Effector memory CD4-positive, alpha-beta T cell (primary cell): ENCODE results near the gene ACKR2.
"Not testable (repeated sequence)": the region's sequence is repeated elsewhere in the genome, so short reads cannot be mapped to it uniquely, and the experiment has no call there.

Source experiments
- DNase-seq, 3 donors: peaks; one replicate each; pipeline ENCODE4 v3.0.0-alpha.2; 2020
- H3K27ac ChIP-seq: 2 replicates; pipeline ENCODE4 v1.7.0; 2013; ENCODE audit warnings: mild to moderate bottlenecking, low read length, moderate library complexity; ENCODE audit not compliant: insufficient read depth, poor library complexity, severe bottlenecking
- H3K27me3 ChIP-seq: replicated peaks from 2 replicates; pipeline ENCODE4 v1.7.0; 2013; ENCODE audit warnings: mild to moderate bottlenecking, low read length; ENCODE audit not compliant: insufficient read depth, control insufficient read depth, poor library complexity, severe bottlenecking
- H3K36me3 ChIP-seq: 2 replicates; pipeline ENCODE4 v1.7.0; 2013; ENCODE audit warnings: mild to moderate bottlenecking, low read length, moderate library complexity; ENCODE audit not compliant: control insufficient read depth, insufficient read depth
- H3K4me1 ChIP-seq: 2 replicates; pipeline ENCODE4 v1.7.0; 2013; ENCODE audit warnings: low read length, mild to moderate bottlenecking; ENCODE audit not compliant: control insufficient read depth, insufficient read depth, poor library complexity, severe bottlenecking
- H3K4me3 ChIP-seq: 2 replicates; pipeline ENCODE4 v1.7.0; 2013; ENCODE audit warnings: low read length, low read depth, mild to moderate bottlenecking; ENCODE audit not compliant: insufficient read depth, poor library complexity, severe bottlenecking
- H3K9me3 ChIP-seq: 2 replicates; pipeline ENCODE4 v1.7.0; 2013; ENCODE audit warnings: mild to moderate bottlenecking, low read length, moderate library complexity; ENCODE audit not compliant: control insufficient read depth

ACKR2 gene

GRCh38 chr3:42811118-42811883 lies 2.1 kb downstream of the ACKR2 start:
- not testable (repeated sequence) for H3K9me3 ChIP-seq, H3K27me3 ChIP-seq, H3K27ac ChIP-seq, H3K4me3 ChIP-seq, H3K36me3 ChIP-seq, DNase-seq, H3K4me1 ChIP-seq

- Histone ChIP-seq H3K27ac (no peak overlapping the region), H3K4me1 (no peaks in the 10 kb centered on the region), H3K4me3 (no peak overlapping the region), H3K27me3 (no peaks in the 10 kb centered on the region), H3K36me3 (no peaks in the 10 kb centered on the region), H3K9me3 (no peaks in the 10 kb centered on the region)
- no peak for DNase-seq
Observed at GRCh38 chr3:42814246-42814645, 5.0 kb downstream of the ACKR2 start.

GRCh38 chr3:42814914-42815507 lies 5.8 kb downstream of the ACKR2 start:
- H3K4me1 ChIP-seq: no peaks in the 10 kb centered on the region
- H3K36me3 ChIP-seq: no peaks in the 10 kb centered on the region
- H3K27me3 ChIP-seq: no peaks in the 10 kb centered on the region
- H3K9me3 ChIP-seq: no peaks in the 10 kb centered on the region
- H3K27ac ChIP-seq: no peak overlapping the region
- no peak for DNase-seq
- no peak overlapping the region for H3K4me3 ChIP-seq

DNA sequence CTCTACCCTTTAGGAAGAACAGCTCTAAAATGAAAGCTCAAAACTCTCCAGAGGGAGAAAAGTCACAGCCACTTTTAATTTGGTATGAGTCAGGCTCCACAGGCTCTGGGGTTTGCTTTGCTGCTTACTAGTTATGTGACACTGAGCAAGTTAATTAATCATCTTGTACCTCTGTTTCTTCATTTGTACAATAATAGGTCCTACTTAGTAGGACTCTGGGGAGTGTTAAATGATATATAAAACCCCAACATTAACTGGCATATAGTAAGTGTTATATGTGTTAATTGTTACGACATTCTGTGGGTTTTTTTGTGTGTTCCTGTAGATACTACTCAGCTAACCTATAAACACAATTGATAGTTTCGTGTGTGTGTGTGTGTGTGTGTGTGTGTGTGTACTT lies 6.6 kb downstream of the ACKR2 start:
- Histone ChIP-seq H3K4me3 (no peak overlapping the region), H3K27me3 (no peaks in the 10 kb centered on the region), H3K4me1 (no peaks in the 10 kb centered on the region), H3K27ac (no peak overlapping the region), H3K9me3 (no peaks in the 10 kb centered on the region), H3K36me3 (no peaks in the 10 kb centered on the region)
- no peak for DNase-seq

- Histone ChIP-seq H3K36me3 (no peaks in the 10 kb centered on the region), H3K9me3 (no peaks in the 10 kb centered on the region), H3K27me3 (no peaks in the 10 kb centered on the region), H3K27ac (no peak overlapping the region), H3K4me3 (no peak overlapping the region), H3K4me1 (no peaks in the 10 kb centered on the region)
- DNase-seq: no peak
Observed at GRCh38 chr3:42819351-42819965, 10.2 kb downstream of the ACKR2 start.

DNA sequence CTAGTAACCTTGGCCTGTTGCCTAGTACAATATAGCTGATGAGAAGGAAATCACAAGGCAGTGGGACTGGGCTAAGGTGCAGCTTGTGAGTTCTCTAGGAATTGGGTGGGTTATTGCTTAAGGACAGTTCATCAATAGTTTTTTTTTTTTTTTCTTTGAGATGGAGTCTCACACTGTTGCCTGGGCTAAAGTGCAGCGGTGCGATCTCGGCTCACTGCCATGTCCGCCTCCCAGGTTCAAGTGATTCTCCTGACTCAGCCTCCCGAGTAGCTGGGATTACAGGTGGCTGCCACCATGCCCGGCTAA lies 11.5 kb downstream of the ACKR2 start:
- Histone ChIP-seq H3K36me3 (no peaks in the 10 kb centered on the region), H3K4me3 (no peak overlapping the region), H3K4me1 (no peaks in the 10 kb centered on the region), H3K9me3 (no peaks in the 10 kb centered on the region), H3K27me3 (no peaks in the 10 kb centered on the region), H3K27ac (no peak overlapping the region)
- no peak for DNase-seq

GRCh38 chr3:42822828-42823227 lies 13.6 kb downstream of the ACKR2 start:
- Histone ChIP-seq H3K4me1 (no peaks in the 10 kb centered on the region), H3K4me3 (no peak overlapping the region), H3K27me3 (no peaks in the 10 kb centered on the region), H3K36me3 (no peaks in the 10 kb centered on the region), H3K27ac (no peak overlapping the region), H3K9me3 (no peaks in the 10 kb centered on the region)
- no peak for DNase-seq

DNA sequence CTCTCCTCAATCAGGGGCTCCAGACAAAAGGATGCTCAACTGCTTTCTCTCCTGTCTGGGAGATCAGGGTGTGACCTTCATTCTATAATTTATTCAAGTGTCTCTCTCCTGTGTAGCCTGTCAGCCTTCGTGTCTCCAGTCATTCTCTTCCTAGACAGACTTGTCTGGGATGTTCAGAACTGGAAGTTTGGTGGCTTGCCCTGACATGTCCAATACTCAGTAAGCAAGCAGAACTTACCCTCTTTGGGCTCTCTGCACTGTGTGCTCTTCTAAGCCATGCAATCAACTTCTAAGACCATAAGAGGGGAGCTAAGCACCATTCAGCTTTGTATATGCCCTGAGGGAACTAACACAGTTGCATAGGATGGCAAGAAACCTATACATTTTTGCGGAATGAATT lies 14.1 kb downstream of the ACKR2 start:
- H3K9me3 ChIP-seq: no peaks in the 10 kb centered on the region
- no peak for DNase-seq
- H3K4me3 ChIP-seq: no peak overlapping the region
- H3K36me3 ChIP-seq: no peaks in the 10 kb centered on the region
- H3K27me3 ChIP-seq: no peaks in the 10 kb centered on the region
- H3K4me1 ChIP-seq: no peaks in the 10 kb centered on the region
- H3K27ac ChIP-seq: no peak overlapping the region

DNA sequence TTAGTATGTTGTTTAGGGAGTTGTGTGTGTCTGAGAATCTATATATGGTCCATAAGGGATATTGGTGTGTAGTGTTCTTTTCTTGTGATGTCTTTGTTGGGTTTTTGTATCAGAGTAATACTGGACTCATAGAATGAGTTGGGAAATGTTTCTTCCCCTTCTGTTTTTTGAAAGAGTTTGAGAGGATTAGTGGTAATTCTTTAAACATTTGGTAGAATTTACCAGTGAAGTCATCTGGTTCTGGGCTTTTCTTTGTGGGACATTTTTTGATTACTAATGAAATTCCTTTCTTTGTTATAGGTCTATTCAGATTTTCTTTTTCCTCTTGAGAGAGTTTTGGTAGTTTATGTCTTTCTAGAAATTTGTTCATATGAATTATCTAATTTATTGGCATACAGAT lies 16.9 kb downstream of the ACKR2 start:
- no peak for DNase-seq
- H3K36me3 ChIP-seq: no peaks in the 10 kb centered on the region
- H3K9me3 ChIP-seq: no peaks in the 10 kb centered on the region
- no peak overlapping the region for H3K4me3 ChIP-seq
- H3K27me3 ChIP-seq: no peaks in the 10 kb centered on the region
- no peak overlapping the region for H3K27ac ChIP-seq
- no peaks in the 10 kb centered on the region for H3K4me1 ChIP-seq

DNA sequence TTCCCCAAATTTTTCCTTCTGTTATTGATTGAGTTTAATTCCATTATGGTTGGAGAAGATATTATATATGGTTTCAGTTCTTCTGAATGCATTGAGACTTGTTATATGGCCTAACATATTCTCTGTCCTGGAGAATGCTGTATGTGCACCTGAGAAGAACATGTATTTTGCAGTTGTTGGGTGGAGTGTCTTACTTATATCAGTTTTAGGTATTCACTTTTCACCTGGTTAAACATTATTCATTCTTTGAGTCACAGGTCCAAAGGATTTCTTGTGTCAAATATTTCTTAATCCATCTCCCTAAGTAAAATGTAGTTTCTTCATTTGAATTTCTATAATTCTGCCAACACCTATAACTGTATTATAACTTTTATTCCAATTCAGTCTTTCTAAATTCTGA lies 17.8 kb downstream of the ACKR2 start:
- DNase-seq: no peak
- no peaks in the 10 kb centered on the region for H3K27me3 ChIP-seq
- no peak overlapping the region for H3K4me3 ChIP-seq
- no peaks in the 10 kb centered on the region for H3K36me3 ChIP-seq
- no peaks in the 10 kb centered on the region for H3K4me1 ChIP-seq
- no peaks in the 10 kb centered on the region for H3K9me3 ChIP-seq
- no peak overlapping the region for H3K27ac ChIP-seq
